SK-N-MC (cell line): ENCODE measurements around the gene MS4A4E.

ENCODE experiments used
- DNase-seq: peaks from one replicate; pipeline ENCODE4 v3.0.0-alpha.2; 2011; ENCODE audit warnings: low read depth, low spot score
- H3K27ac ChIP-seq: fragments of 200-600 bp; sonication (generic); 2 replicates; pipeline ENCODE4 v1.5.1; 2016; ENCODE audit warnings: mixed run types
- H3K36me3 ChIP-seq: fragments of 200-600 bp; sonication (generic); 2 replicates; pipeline ENCODE4 v1.6.1; 2017; ENCODE audit warnings: antibody characterized with exemption, low read length, mixed read lengths; ENCODE audit not compliant: insufficient read depth
- H3K4me3 ChIP-seq: fragments of 200-600 bp; sonication (generic); 2 replicates; pipeline ENCODE4 v1.5.1; 2016
- H3K9ac ChIP-seq: fragments of 200-600 bp; sonication (generic); 2 replicates; pipeline ENCODE4 v1.8.0; 2017; ENCODE audit warnings: mixed run types, mixed read lengths; ENCODE audit not compliant: insufficient read length
- H3K9me3 ChIP-seq: fragments of 200-600 bp; sonication (generic); 2 replicates; pipeline ENCODE4 v1.6.1; 2017; ENCODE audit warnings: low read depth, mild to moderate bottlenecking, antibody characterized with exemption, low read length, moderate library complexity, mixed read lengths
- EZH2 ChIP-seq: fragments of 200-600 bp; sonication (generic); IDR thresholded peaks from one replicate; pipeline ENCODE4 v1.6.1; 2017; ENCODE audit warnings: antibody characterized with exemption
- FOXP2 ChIP-seq: optimal IDR thresholded peaks from 2 replicates; pipeline ENCODE3; 2011; ENCODE audit warnings: mild to moderate bottlenecking, moderate library complexity; ENCODE audit not compliant: insufficient read depth; ENCODE audit errors: extremely low read length, control extremely low read depth
- POLR2AphosphoS5 ChIP-seq: IDR thresholded peaks from 2 replicates; pipeline ENCODE4 v1.6.1; 2012; ENCODE audit warnings: mild to moderate bottlenecking, low read depth, low read length, borderline replicate concordance

MS4A4E gene

DNA sequence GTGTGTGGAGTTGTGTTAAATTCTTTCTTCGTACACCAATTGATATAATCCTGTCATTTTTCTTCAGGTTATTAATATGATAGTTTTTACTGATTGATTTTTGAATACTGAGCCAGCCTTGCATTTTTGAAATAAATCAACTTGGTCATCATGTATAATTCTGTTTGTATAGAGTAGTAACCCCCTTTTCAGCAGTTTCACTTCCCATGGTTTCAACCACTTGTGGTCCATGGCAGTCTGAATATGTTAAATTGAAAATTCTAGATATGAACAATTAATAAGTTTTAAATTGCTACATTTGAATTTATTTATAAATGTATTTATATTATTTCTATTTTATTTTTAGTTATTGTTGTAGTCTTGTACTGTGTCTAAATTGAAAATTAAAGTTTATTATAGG lies 92.7 kb downstream of the MS4A4E start:
- no peak overlapping the region for H3K4me3 ChIP-seq
- H3K36me3 ChIP-seq, result no peaks in the 10 kb centered on the region
- DNase-seq, result no peak
- no peak for TF ChIP-seq POLR2AphosphoS5
- no peak for TF ChIP-seq FOXP2
- TF ChIP-seq EZH2, result no peak
- no peaks in the 10 kb centered on the region for H3K9me3 ChIP-seq
- no peak overlapping the region for H3K9ac ChIP-seq
- no peak overlapping the region for H3K27ac ChIP-seq
